Measurements from ENCODE around the gene OBSCN.
A peak's percentile ranks its signal among the peaks of the same experiment; 100 is the strongest.

The OBSCN gene

DNA sequence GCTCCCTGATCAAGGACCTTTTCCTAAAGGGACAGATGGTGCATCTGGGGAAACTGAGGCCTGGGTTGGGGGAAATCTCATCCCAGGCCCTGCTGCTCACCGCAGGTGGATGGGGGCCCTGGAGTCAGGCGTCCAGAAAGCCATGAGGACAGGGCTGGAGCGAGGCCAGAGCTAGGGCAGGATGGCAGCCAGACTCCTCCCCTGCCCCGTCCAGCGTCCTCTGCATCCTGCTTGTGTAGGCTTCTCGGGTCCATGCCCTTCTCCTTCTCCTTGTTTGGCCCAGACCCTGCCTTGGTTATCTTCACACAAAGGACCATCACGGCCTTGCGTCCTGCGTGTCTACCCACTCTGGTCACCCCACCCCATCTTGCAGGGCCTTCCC, 155.8 kb downstream of the OBSCN start:
- no peak for DNase-seq

DNA sequence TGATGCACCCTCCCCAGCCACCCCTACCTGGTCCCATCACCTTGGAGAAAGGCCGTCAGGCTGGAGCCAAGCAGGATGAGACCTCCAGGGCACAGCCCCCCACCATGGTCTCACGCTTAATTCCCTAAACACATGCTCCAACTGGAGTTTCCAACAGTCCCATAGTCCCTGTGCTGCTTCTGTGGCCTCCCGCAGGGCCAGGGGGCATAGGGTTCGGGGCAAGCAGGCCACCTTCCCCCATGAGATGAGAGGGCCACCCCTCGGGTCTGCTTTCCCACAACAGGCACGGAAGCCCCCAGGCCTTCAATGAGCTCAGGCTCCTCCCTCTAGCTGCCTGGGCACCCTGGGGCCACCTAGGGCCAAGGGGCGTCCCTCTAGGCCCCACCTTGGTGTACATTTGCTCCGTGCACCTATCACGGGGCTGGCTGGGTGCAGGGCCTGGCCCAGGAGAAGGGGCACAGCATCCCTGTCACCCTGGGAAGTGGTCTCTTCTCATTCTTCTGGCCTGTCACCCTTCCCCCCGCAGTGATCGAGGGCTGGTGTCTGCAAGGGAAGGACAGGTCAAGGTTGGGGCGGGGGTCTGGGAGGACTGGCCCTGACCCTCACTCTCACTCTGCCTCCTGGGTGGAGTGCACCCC, 156.3 kb downstream of the OBSCN start:
- no peak for DNase-seq

DNA sequence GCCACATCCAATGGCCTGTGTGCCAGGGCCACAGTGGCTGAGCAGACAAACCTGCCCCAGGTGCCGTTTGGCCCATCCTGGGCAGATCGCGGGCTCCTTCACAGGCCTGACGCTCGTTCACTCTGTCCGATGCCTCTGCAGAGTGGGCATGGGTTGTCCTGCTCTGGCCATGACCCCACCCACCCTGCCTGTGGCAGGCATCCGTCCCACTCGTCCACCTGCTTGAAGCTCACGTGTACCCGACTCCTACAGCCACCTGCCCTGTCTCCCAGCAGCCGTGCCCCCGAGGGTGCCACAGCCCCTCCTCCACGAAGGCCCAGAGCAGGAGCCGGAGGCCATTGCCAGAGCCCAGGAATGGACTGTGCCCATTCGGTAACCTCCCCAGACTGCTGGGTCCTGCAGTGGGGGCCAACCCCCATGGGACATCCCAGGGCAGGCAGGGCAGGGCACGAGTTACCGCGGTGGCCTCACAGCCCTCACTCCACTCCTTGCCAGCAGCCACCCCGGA, 156.9 kb downstream of the OBSCN start:
- DNase-seq, result no peak

DNA sequence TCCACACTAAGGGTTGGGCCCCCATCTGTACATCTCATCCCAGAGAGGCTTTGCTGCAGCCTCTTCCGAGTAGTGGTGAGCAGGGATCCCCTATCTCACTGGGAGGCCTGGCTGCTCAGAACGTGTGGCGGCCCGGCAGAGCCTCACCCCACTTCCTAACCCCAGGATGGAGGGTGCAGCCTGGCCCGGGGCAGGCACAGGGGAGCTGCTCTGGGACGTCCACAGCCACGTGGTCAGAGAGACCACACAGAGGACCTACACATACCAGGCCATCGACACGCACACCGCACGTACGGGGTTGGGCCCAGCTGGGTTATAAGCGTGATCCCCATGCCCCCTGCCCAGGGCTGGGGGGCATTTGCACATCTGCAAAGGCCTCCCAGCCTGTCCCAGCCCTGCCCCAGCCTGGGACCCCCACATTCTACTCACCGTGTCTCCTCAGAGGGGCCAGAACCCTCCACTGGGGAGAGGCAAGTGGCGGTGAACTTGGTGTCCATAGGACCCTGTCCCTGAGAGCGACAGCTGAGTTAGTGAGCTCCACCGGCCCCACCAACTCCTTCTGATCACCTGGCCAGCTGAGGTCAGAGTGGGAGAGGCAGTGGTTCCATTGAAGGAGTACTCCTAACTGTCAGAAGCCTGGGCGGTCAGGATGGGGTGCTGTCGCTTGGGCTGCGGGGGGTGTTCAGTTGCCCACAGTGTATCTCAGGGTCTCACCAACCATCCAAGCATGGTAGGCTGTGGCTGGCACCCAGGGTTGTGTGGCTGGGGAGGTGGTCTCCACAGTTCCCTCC, 157.6 kb downstream of the OBSCN start:
- DNase-seq, result no peak

DNA sequence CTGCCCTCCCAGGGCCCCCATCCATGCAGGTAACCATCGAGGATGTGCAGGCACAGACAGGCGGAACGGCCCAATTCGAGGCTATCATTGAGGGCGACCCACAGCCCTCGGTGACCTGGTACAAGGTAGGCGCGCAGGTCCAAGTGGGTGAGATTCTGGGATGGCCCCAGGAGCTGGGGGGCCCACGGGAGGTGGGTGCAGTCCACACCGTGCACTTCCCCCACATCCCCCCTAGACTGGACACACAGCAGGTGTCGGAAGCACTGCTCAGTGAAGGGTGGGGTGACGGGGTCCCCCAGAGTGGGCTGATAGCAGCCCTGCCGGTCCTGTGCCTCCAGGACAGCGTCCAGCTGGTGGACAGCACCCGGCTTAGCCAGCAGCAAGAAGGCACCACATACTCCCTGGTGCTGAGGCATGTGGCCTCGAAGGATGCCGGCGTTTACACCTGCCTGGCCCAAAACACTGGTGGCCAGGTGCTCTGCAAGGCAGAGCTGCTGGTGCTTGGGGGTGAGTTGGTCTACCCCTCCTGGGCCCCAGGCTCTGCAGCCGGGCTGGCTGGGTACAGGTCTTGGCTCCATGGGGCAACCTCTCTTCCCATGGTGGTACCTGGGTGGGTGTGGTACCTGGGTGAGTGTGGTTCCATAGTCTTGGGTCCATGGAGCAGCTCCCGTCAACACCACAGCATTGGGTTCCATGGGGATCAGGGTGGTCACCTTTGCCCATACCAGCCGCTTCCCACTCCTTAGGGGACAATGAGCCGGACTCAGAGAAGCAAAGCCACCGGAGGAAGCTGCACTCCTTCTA, 158.4 kb downstream of the OBSCN start:
- DNase-seq, result no peak

DNA sequence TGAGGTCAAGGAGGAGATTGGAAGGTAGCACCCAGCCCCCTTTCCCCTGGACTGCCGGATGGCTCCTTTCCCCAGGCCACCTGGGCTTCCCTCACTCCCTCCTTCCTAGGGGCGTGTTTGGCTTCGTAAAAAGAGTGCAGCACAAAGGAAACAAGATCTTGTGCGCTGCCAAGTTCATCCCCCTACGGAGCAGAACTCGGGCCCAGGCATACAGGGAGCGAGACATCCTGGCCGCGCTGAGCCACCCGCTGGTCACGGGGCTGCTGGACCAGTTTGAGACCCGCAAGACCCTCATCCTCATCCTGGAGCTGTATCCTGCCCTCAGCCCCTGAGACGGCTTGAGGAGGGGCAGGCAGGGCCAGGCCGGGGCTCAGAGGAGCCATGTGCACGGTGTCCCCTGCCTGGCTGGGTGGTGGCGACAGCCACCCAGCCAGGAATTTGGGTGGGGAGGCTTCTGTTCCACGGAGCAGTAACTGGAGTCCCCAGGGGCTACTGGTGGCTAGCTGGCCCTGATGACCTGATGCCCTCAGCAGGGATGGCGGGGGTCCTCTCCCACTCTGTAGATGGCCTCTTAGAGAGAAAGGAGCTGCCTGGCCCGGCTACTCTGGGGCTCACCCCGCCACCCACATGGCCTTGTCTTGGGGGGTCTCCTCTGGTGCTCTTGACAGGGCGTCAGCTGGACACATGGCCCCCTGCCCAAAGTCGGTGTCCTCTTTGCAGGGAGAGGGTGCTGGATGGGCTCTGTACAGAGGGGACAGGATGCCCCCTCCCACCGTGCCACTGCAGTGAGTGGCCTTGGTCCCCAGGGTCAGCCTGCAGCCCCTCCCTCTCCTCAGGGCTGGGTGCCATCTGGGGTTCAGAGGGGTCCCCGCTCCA, 159.3 kb downstream of the OBSCN start:
- DNase-seq, result no peak

DNA sequence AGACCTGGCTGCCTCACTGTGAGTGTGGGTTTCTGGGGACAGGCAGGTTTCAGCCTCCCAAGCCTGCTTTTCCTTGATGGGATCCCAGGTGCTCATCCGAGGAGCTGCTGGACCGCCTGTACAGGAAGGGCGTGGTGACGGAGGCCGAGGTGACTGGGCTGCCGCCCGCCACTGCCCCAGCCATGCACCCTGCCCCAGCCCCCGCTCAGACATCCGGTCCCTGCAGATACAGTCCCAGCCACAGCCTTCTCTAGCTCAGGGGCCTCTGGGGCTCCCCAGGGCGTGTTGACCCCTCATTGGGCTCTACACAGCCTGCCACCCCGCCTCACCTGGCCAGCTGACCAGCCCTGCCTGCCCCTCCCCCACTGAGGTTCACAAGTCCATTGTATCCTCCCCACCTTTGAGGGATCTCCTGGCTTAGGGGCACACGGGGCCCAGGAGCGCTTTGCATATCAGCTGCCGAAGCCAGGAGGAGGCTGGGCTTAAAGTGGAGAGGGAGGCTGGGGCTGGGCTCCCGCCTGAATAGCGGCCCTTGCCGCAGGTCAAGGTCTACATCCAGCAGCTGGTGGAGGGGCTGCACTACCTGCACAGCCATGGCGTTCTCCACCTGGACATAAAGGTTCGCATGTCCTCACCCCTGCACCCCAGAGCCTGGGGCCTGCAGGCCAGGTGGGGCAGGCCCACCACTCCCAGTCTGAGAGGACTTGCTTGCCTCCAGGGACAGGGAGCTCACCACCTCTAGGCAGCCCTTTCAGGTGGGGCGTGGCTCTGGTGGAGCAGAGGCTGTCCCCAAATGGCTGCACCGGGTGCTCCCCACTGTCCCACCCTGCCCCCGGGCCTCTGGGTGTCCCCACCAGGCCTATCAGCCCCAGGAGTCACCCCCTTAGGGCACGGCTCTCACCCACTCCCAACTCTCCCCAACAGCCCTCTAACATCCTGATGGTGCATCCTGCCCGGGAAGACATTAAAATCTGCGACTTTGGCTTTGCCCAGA, 160.3 kb downstream of the OBSCN start:
- DNase-seq, result no peak

DNA sequence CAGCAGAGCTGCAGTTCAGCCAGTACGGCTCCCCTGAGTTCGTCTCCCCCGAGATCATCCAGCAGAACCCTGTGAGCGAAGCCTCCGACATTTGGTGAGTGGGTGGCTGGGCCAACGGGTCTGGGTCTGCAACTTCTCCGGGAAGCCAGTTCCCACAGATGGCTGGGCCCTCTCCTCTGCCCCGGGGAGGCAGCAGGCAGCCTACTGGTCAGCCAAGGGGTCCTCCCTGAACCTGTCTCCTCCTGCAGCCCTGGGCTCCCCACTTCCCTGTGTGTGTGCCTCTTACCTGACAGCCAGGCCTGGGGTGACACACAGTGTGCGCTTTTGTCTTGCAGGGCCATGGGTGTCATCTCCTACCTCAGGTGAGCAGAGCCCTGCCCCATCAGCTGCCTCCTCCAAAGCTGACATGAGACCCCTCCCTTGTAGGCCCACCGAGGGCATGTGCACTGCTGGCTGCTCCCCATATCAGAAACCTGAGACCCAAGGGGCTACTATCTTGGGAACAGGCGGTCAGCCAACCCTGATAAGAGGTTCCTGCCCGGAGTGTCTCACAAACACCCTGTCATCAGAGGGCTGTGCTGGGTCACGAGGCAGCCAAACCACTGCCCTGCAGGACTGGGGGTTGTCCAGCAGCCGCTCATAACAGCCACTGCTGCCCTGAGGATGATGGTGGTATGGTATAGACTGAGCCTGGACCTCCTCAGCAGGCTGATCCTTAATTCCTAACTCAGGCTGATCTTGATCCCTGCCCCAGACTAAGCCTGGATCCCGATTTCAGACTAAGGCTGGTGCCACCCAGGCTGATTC, 161.2 kb downstream of the OBSCN start:
- no peak for DNase-seq

DNA sequence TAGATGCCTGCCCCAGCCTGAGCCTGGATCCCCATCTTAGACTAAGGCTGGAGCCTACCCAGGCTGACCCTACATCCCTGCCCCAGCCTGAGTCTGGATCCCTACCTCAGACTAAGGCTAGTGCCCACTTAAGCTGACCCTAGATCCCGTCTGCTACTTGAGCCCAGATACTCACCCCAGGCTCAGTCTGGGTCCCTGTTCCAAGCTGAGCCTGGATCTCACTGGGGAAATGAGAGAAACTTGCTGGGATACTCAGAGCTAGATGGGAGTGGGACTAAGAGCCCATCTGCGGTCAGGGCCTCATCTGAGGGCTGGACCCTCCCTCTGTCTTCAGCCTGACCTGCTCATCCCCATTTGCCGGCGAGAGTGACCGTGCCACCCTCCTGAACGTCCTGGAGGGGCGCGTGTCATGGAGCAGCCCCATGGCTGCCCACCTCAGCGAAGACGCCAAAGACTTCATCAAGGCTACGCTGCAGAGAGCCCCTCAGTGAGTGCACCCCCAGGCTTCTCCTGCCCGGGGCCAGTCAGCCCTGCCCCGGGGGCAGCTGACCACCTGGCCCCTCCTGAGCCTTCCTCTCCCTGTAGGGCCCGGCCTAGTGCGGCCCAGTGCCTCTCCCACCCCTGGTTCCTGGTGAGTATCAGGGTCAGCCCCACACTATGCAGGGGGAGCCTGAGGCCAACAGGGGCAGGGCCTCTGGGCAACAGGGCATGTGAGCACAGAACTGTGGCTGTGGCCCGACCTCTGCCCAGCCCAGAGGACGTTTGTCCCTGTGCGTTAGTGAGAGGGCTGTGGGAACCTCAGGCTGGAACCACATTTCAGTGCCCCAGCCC, 162.0 kb downstream of the OBSCN start:
- no peak for DNase-seq

DNA sequence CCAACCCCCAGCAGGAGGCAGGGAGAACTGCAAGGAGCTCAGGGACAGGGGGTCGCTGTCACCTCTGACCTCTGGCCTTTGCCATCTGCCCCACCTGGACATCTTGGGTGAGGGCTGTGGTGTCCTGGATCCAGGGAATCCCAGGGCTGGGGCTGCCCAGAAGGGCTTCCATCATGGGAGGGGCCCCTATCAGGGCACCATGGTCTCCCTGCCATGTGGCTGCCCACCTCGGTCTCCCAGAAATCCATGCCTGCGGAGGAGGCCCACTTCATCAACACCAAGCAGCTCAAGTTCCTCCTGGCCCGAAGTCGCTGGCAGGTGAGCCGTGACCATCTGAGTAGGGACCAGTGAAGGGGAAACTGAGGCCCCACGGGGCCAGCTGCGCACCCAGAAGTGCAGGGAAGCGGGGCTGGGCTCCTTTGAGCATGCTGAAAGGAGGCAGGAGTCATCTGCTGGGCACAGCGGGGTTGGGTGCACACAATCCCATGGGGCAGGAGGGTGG, 162.6 kb downstream of the OBSCN start:
- DNase-seq, result no peak

DNA sequence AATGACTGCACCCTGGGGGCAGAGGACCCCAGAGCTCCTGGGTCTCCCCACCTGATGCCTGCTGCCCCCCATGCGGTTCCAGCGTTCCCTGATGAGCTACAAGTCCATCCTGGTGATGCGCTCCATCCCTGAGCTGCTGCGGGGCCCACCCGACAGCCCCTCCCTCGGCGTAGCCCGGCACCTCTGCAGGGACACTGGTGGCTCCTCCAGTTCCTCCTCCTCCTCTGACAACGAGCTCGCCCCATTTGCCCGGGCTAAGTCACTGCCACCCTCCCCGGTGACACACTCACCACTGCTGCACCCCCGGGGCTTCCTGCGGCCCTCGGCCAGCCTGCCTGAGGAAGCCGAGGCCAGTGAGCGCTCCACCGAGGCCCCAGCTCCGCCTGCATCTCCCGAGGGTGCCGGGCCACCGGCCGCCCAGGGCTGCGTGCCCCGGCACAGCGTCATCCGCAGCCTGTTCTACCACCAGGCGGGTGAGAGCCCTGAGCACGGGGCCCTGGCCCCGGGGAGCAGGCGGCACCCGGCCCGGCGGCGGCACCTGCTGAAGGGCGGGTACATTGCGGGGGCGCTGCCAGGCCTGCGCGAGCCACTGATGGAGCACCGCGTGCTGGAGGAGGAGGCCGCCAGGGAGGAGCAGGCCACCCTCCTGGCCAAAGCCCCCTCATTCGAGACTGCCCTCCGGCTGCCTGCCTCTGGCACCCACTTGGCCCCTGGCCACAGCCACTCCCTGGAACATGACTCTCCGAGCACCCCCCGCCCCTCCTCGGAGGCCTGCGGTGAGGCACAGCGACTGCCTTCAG, 163.3 kb downstream of the OBSCN start:
- DNase-seq, result peak; percentile 45

DNA sequence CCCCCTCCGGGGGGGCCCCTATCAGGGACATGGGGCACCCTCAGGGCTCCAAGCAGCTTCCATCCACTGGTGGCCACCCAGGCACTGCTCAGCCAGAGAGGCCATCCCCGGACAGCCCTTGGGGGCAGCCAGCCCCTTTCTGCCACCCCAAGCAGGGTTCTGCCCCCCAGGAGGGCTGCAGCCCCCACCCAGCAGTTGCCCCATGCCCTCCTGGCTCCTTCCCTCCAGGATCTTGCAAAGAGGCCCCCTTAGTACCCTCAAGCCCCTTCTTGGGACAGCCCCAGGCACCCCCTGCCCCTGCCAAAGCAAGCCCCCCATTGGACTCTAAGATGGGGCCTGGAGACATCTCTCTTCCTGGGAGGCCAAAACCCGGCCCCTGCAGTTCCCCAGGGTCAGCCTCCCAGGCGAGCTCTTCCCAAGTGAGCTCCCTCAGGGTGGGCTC, 163.9 kb downstream of the OBSCN start:
- DNase-seq, result no peak

DNA sequence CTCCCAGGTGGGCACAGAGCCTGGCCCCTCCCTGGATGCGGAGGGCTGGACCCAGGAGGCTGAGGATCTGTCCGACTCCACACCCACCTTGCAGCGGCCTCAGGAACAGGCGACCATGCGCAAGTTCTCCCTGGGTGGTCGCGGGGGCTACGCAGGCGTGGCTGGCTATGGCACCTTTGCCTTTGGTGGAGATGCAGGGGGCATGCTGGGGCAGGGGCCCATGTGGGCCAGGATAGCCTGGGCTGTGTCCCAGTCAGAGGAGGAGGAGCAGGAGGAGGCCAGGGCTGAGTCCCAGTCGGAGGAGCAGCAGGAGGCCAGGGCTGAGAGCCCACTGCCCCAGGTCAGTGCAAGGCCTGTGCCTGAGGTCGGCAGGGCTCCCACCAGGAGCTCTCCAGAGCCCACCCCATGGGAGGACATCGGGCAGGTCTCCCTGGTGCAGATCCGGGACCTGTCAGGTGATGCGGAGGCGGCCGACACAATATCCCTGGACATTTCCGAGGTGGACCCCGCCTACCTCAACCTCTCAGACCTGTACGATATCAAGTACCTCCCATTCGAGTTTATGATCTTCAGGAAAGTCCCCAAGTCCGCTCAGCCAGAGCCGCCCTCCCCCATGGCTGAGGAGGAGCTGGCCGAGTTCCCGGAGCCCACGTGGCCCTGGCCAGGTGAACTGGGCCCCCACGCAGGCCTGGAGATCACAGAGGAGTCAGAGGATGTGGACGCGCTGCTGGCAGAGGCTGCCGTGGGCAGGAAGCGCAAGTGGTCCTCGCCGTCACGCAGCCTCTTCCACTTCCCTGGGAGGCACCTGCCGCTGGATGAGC, 164.5 kb downstream of the OBSCN start:
- DNase-seq, result no peak

DNA sequence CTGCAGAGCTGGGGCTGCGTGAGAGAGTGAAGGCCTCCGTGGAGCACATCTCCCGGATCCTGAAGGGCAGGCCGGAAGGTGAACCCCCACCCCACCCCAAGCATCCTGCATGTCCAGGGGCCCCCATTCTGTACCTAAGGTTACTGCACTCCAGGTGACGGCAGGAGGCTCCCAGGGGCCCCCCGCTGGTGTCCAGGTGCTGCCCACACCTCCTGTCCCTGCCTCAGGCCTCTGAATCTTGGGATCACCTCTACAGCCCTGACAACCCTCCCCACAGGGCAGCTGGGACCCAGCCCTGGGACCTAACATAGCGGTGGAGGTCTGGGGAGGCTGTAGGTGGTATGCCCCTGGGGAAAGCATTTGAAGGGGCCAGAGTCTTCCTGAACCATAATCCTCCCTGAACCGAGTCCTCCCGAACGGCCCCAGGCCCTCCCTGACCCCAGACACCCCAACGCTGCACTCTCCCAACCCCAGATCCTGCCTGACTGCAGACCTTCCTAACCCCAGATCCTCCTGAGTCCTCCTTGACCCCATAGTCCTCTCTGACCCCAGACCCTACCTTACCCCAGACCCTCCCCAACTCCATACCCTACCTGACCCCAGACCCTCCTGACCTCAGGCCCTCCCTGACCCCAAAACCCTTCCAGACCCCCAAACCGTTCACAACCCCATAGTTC, 165.3 kb downstream of the OBSCN start:
- no peak for DNase-seq

DNA sequence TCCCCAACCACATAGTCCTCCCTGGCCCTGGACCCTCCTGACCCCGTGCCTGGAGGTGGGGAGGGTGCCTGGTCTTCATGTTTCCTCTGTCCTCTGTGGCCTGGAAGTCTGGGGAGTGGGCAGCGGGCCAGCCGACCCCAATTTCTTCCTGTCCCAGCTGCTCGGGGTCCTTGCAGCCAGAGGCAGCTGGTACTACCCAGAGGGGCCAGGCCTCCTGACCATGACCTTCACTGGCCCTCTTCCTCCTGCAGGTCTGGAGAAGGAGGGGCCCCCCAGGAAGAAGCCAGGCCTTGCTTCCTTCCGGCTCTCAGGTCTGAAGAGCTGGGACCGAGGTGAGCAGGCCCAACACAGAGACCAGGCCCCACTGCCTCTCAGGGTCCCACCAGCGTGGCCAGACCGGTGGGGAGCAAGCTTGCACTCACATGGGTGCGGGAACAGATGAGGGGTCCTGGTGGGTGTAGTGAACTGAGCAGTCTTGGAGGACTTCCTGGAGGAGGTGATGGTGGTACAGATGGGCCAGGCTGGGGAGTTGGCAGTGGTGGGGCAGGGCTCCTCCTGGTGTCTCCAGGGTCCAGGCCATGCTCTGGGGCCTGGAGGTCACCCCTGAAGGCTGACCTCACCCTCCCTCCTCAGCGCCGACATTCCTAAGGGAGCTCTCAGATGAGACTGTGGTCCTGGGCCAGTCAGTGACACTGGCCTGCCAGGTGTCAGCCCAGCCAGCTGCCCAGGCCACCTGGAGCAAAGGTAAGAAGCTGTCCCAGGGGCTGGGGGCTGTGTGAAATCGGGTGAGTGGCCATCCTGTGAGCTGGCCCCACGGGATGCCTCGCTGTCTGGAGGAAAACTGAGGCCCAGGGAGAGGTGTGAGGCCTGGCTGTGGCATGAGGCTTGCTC, 166.1 kb downstream of the OBSCN start:
- no peak for DNase-seq
